NCI-H2196 treated with DMSO at 0.1 percent for 48 hours (cell line): ENCODE data around the gene CTNNA3.
"Not testable (repeated sequence)": the region's sequence is repeated elsewhere in the genome, so short reads cannot be mapped to it uniquely, and the experiment has no call there.

ENCODE experiments used
- DNase-seq: peaks from one replicate; lab custom pipeline; 2025; ENCODE audit not compliant: unreplicated experiment; lab: John Stamatoyannopoulos, UW

The CTNNA3 gene

GRCh38 chr10:67518756-67519155 is 177.2 kb downstream of the CTNNA3 start:
- no peak for DNase-seq

DNA sequence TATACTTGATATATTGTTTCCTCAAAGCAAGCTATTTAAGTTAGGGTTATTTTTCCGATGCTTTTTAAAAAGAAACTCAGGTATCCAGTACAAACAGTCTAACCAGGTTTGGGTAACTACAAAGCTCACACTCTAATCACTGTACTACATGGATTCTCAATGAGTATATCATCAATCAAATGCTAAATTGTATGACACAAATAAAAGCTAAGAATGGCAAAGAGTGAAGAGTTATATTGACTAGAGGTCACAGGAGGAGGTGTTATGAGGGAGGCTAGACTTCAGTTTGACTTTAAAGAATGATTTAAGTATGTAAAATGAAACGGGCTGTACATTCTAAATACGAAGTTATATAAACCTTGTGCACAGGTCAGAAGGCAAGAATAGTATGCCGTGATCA is 178.0 kb downstream of the CTNNA3 start:
- DNase-seq, result no peak

DNA sequence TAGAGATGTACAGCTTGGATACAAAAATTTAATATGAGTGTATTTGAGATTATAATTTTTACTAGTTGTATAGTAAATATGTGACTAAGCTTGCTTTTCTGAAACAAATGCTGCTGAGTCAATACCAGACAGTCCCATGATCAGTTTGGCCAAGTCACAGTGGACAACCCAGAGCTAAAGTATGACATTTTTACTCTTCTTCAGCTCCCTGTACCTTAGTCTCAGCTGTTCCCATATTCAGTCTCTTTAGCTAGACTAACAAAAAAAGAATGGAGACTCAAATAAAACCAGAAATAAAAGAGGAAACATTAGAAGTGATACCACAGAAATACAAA is 189.3 kb downstream of the CTNNA3 start:
- DNase-seq, result no peak

GRCh38 chr10:67506083-67506756 is 189.8 kb downstream of the CTNNA3 start:
- DNase-seq, result no peak

DNA sequence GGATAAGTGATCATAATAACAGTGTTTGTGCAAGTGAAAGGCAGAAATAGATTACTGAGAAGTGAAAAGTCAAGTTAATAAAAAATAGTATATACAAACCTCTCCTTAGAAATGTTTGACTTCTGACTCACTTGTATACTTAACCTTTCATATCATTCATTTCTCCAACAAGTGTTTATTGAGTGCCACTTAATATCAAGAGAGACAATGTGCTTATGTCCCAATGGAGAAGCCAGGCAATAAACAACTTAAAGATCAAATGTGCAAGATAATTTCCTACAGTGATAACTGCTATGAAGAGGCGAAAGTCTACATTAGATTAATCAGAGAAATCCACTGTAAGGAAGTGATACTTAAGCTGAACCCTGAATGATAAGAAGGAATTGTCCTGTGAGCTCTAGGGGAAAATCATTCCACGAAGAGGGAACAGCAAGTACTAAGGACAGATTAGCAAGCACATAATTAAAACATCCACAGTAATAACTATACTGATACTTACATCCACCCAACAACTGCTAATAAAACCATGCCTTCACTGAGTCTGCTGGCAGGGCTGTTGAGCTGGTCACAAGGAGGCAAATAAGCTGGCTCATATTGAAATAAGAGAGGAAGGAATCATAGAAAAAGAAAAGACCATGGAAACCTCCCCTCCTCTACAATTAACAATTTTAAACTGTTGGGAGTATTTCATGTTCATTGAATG is 203.5 kb downstream of the CTNNA3 start:
- DNase-seq, result no peak

DNA sequence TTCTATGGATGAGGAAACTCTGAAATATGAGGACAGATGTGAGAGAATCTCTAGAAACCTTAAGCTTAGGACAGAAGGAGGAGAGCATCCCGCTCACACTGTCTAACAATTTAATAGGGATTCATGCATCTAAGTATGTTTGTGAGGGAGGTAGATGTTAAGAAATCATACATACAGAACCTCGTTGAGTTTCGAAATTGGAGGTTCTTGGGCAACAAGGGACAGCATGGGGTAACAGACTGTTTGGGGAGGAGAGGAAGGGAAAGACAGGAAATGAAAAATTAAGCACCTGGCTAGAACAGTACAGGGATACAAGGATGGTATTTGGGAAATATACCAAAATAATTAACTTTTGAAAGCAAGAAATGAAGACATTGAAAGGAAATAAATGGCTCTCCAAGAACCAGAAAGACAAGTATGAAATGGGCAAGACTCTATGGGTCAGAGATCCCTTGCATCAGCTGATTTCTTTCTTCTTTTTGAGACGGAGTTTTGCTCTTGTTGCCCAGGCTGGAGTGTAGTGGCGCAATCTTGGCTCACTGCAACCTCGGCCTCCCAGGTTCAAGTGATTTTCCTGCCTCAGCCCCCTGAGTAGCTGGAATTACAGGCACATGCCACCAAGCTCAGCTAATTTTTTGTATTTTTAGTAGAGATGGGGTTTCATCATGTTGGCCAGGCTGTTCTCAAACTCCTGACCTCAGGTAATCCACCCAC is 207.9 kb downstream of the CTNNA3 start:
- DNase-seq, result no peak

DNA sequence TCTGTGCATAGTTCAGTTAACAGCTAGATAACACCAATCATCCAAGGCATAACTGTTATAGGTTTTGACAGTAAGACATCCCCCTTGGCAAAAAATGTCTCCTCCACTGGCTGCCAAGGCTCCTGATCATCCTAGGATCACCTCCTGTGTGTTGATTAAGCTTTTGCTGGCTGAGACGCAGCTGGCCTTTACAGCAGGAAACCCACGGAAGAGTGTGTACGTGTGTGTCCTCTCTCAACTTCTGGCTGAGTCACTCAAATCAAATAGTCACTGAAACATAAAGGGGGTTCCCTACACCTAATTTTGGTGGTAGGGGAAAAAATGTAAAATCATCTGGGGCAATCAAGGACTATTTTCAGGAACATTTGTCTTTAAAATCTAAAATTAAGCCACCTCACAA is 208.8 kb downstream of the CTNNA3 start:
- DNase-seq, result no peak

DNA sequence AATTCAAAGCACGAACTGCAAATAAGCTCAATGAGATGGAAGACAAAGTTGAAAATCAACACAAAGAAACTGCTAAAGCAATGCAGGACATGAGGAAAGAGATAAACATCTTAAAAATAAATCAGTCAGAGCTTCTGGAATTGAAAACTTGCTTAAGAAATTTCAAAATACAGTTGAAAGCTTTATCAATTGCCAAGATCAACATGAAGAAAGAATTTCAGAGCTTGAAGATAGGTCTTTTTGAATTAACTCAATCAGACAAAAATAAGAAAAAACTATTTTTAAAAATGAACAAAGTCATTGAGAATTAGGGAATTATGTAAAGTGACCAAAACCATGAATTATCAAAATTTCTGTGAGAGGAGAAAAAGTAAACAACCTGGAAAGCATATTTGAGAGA is 218.1 kb downstream of the CTNNA3 start:
- no peak for DNase-seq

DNA sequence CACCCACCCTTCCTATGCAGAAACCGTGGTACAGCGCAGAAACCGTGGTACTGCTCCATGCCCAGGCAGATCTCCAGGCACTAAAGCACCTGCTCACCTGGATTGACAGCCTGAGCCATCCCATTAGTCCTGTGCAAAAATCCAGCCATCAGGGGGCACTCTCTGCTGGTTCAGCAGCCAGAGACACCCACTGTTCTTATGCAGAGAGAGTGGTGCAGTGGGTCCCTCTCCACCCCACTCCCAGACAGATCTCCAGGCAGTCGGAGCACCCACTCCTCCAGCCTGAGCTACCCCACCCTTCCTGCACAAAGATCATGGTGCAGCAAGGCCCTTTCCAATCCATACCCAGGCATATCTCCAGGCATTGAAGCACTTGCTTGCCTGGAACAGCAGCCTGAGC is 219.8 kb downstream of the CTNNA3 start:
- DNase-seq, result no peak

DNA sequence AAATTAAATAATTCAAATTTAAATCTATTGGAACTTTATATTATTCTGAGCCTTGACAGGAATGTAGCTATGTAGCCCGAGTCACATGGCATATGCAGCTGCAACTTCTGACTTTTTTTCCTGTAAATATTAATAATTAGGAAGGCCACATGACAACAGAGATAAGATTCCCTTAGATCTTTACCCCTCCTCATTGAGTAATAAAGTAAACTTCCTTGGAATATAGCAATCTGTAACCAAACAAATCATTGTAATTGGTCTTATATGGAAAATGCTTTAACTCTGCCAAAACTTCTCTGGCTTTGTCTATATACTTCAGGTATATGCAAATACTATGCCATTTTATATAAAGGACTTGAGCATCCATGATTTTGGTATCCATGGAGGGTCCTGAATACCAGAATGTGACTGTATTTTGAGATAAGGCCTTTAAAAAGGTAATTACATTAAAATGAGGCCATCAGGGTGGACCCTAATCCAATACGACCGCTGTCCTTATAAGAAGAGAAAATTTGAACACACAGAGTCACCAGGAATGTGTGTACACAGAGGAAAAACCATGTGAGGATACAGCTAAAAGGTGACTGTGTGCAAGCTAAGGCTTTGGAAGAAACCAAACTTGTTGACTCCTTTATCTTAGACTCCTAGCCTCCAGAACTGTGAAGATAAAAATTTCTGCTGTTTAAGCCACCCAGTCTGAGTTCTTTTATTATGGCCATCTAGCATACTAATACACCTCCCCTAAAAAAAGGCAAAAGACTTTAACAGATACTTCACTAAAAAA is 222.0 kb downstream of the CTNNA3 start:
- DNase-seq, result no peak

- no peak for DNase-seq
Measured at GRCh38 chr10:67471022-67471421, 225.0 kb downstream of the CTNNA3 start.

DNA sequence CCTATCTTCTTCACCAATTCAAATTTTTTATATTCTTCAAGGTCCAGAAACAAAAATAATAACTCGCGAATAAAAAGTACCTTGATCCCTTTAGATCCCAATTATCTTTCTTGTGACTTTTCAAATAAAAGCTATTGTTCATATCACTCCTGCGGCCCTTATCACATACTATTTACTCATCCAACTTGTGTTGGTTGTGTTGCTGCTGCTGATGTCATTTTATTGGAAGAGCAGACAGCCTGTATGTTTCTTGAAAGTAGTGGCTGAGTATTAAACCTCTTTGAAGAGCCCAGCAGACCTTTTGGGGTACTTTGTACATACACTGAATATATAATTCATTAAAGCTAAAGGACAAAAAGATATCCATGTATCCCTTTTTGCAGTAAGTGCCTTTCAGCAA is 231.7 kb downstream of the CTNNA3 start:
- DNase-seq, result no peak

DNA sequence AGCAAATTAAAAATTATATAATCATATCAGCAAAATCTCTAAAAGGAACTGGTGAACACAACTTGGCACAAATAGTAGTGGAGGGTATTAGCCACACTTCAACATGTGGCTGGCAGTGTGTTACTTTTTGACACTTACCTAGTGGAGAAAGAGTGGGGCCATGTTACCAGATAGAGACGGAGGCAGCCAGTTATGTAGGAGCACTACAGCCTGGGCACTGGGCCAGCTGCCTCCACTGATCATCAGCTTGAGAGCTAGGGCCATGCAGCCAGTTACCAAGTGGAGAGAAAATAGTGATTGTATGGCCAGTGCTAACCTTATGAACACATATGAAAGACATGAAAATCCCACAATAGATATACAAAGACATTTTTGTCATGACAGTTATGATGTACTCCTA is 243.1 kb downstream of the CTNNA3 start:
- no peak for DNase-seq

GRCh38 chr10:67438605-67439304 is 257.2 kb downstream of the CTNNA3 start:
- no peak for DNase-seq

DNA sequence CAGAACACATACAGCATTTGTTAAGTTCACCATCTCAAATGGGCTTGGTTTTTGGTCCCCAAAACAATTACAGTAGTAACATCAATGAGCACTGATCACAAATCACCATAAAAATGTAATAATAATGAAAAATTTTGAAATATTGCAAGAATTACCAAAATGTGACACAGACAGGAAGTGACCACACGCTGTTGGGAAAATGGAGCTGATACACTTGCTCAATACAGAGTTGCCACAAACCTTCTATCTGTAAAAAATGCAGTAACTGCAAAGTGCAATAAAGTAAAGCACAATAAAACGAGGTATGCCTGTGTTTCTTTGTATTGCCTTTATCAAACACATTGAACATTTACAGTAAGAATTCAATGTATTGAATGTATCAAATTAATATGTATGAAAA is 262.7 kb downstream of the CTNNA3 start:
- DNase-seq, result no peak

DNA sequence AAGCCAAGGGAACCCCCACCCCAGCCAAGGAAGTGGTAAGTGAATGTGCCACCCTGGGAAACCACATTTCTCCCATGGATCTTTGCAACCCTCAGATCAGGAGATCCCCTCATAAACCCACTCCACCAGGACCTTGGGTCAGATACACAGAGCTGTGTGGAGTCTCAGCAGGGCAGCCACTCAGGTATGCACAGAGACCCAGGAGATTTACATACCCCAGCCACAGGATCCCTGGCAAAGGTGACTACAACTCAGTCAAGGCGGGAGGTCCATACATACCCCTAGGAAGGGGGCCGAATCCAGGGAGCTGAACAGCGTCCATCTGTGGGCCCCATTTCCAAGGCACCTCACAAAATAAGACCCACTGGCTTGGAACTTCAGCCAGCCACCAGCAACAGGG is 293.4 kb downstream of the CTNNA3 start:
- no peak for DNase-seq

- no peak for DNase-seq
Measured at GRCh38 chr10:67401711-67402110, 294.3 kb downstream of the CTNNA3 start.

GRCh38 chr10:67386841-67387533 is 309.0 kb downstream of the CTNNA3 start:
- not testable (repeated sequence) for DNase-seq

DNA sequence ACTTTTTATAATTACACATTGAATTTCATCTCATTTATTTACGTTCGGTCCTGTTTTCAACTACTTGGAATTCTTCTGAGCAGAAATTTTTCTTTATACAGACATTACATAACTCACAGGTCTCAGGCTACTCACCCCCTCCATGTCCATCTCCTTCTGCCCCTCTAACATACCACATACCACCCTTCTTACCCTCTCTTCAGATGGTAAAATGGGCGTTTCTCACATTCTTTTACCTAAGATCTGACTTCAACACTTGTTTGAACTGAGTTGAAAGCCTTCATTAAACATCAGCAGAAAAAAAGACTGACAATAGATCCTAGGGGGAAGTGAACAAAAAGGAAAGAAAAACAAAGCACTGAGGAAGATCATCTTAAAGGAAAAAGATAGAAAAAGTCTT is 309.7 kb downstream of the CTNNA3 start:
- DNase-seq, result no peak

DNA sequence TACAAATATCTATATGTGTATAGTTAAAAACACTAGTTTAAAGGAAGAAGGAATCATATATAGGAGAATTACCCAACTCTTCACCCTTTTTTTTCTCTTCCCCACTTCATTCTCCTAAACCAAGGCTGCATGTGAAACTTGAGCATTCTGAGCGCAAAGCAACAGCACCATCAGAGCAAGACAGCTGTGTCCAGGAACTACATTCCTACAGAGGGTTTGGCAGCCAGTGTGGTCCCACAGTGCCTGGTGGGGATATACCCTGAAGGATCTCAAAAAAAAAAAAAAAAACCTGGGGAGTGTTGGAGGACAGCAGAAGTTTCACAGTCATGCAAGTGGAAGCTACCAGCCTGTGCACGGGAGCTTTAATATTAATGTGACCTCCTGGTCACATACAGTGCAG is 310.4 kb downstream of the CTNNA3 start:
- no peak for DNase-seq
